GM19397 (cell line): ENCODE measurements around the gene BORCS8.
A peak's percentile ranks its signal among the peaks of the same experiment; 100 is the strongest.
"Not testable (repeated sequence)": the region's sequence is repeated elsewhere in the genome, so short reads cannot be mapped to it uniquely, and the experiment has no call there.

Experiments
- ATAC-seq: cut with Tn5 transposase; IDR thresholded peaks from one replicate; pipeline ENCODE4 v1.9.1; 2021; ENCODE audit warnings: mild to moderate bottlenecking, moderate library complexity; ENCODE audit not compliant: unreplicated experiment

Gene BORCS8

GRCh38 chr19:19181488-19181998 lies 10.4 kb downstream of the BORCS8 start:
- ATAC-seq = no peak

GRCh38 chr19:19179548-19180441 lies 12.2 kb downstream of the BORCS8 start:
- ATAC-seq = no peak

GRCh38 chr19:19176950-19177349 lies 15.0 kb downstream of the BORCS8 start:
- no peak for ATAC-seq

GRCh38 chr19:19173243-19173642 lies 18.7 kb downstream of the BORCS8 start:
- not testable (repeated sequence) for ATAC-seq

GRCh38 chr19:19171821-19172532 lies 20.0 kb downstream of the BORCS8 start:
- no peak for ATAC-seq

GRCh38 chr19:19170873-19171672 lies 20.9 kb downstream of the BORCS8 start:
- ATAC-seq = no peak

- peak; percentile 92 for ATAC-seq
Measured at GRCh38 chr19:19170053-19170872, 21.7 kb downstream of the BORCS8 start, which contains the start of gene MEF2B. MEF2B (minus strand) TSS chr19:19170263; CDS start chr19:19150735, 19,528 bp downstream.

GRCh38 chr19:19169236-19170052 lies 22.5 kb downstream of the BORCS8 start:
- no peak for ATAC-seq

GRCh38 chr19:19167612-19168011 lies 24.3 kb downstream of the BORCS8 start:
- no peak for ATAC-seq

- no peak for ATAC-seq
Measured at GRCh38 chr19:19165396-19165795, 26.6 kb downstream of the BORCS8 start.

GRCh38 chr19:19162495-19162894 lies 29.5 kb downstream of the BORCS8 start:
- ATAC-seq = no peak

GRCh38 chr19:19160461-19161035 lies 31.4 kb downstream of the BORCS8 start:
- ATAC-seq = peak; percentile 53

GRCh38 chr19:19159534-19159933 lies 32.4 kb downstream of the BORCS8 start:
- no peak for ATAC-seq

GRCh38 chr19:19157808-19158207 lies 34.1 kb downstream of the BORCS8 start:
- no peak for ATAC-seq

GRCh38 chr19:19155495-19156219 lies 36.3 kb downstream of the BORCS8 start:
- peak; percentile 76 for ATAC-seq

- ATAC-seq = no peak
Measured at GRCh38 chr19:19154768-19155494, 37.0 kb downstream of the BORCS8 start.

- ATAC-seq = no peak
Measured at GRCh38 chr19:19152668-19153384, 39.1 kb downstream of the BORCS8 start.
